ENCODE data around the gene MDK. TPM values are rescaled to one million over a fixed set of nuclear protein-coding genes. Genes with fewer than 3 reads are reported as not detected.

MDK gene
- total RNA-seq, 1 donor from 2014 or later: 2,040 TPM

DNA sequence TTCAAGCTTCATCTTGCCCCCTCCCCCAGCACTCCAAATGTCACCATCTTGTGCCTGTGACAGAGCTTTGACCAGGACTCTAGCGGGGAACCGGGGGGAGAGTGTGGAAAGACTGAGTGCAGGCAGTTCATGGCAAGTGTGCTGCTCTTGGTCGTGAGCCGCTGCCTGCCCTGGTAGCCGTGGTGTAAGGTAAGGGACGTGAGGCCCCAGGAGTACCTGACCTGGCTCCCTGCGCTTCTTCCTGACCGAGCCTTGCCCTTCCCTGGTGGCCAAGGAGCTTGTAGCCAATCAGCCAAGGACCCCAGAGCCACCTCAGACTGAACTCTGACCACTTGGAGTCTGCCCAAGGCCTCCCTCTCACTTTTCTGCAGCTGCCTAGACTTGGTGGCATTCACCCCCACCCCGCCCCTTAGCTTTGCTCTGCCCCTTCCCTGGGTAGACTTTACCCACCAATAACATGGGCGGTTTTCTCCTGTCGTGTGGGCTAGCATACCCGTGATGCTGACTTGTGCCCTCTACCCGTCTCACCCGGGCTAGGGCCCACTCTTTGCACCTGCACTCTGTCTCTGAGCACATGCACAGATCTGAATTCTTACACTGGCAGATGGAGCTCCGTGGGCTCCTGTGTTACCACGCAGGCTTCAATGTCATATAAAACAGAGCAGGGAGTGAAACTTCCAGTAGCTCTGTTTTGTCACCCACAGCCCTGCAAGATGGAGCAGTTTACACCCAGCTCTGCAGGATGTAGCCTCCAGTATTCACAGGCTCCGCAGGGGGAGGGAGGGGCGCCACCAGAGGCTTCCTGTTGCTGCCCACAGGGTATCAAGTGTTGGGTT lies 32.7 kb upstream of the MDK start:
- Mint-ChIP-seq H3K36me3 (ENCODE audit: insufficient read depth) (no peaks in the 10 kb centered on the region), H3K4me1 (ENCODE audit: low read depth) (peaks cover 23% of the 10 kb centered on the region), H3K27ac (peak overlapping the region; percentile 71)

DNA sequence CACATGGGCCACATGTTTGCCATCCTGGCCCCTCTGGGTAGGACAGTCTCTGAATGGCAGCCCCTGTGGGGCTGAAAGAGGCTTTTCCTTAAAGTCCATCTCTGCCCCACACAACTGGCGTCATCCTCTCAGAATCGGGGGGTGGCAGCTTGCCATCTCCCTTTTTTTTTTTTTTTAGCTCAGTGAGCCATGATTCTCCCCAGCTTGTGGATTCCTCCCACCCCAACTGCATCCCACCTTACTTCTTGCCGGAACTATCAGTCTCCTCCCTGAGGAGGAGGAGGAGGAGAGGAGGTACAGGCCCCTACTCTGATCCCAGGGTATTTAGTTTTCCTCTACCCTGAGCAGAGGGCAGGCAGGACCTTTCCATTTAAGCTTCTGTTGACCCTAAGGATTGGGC lies 30.8 kb upstream of the MDK start:
- peaks cover 11% of the 10 kb centered on the region for H3K27me3 Mint-ChIP-seq
- peaks cover 22% of the 10 kb centered on the region for H3K4me1 Mint-ChIP-seq (ENCODE audit: low read depth)
- TF ChIP-seq, protein P1, sequence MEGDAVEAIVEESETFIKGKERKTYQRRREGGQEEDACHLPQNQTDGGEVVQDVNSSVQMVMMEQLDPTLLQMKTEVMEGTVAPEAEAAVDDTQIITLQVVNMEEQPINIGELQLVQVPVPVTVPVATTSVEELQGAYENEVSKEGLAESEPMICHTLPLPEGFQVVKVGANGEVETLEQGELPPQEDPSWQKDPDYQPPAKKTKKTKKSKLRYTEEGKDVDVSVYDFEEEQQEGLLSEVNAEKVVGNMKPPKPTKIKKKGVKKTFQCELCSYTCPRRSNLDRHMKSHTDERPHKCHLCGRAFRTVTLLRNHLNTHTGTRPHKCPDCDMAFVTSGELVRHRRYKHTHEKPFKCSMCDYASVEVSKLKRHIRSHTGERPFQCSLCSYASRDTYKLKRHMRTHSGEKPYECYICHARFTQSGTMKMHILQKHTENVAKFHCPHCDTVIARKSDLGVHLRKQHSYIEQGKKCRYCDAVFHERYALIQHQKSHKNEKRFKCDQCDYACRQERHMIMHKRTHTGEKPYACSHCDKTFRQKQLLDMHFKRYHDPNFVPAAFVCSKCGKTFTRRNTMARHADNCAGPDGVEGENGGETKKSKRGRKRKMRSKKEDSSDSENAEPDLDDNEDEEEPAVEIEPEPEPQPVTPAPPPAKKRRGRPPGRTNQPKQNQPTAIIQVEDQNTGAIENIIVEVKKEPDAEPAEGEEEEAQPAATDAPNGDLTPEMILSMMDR (IDR thresholded peaks at IDR 0.05; ENCODE audit: unreplicated experiment): no peak
- no peak overlapping the region for H3K27ac Mint-ChIP-seq
- no peaks in the 10 kb centered on the region for H3K9me3 Mint-ChIP-seq (ENCODE audit: low read depth)
- H3K4me3 Mint-ChIP-seq (ENCODE audit: low read depth): no peak overlapping the region
- no peaks in the 10 kb centered on the region for H3K36me3 Mint-ChIP-seq (ENCODE audit: insufficient read depth)
- DNase-seq (ENCODE audit: low spot score, unreplicated experiment): no peak

More for the DNA sequence above, 32.7 kb upstream of the MDK start:
- TF ChIP-seq, protein P1 (IDR thresholded peaks at IDR 0.05; ENCODE audit: unreplicated experiment): no peak
- no peak for DNase-seq (ENCODE audit: low spot score, unreplicated experiment)
- Mint-ChIP-seq H3K4me3 (ENCODE audit: low read depth) (peak overlapping the region; percentile 77), H3K9me3 (ENCODE audit: low read depth) (no peaks in the 10 kb centered on the region), H3K27me3 (peaks cover 21% of the 10 kb centered on the region)

DNA sequence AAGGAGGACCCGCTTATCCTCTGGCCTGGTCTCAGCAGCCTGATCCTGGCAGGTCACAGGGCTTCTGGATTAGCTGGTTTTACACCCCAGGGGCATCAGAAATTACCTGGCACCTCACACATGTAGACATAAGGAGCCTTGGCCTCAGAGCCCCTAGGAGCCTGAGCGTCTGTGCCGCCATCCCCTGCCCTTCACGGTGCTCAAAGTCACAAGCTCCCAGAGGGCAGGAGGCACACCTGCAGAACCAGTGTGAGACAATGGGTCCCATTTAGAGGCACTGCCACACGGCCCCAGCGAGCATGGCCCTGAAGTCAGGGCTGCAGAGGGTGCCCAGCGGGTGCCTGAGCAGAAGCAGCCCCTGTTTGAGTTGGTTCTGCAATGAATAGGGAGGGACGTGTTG lies 30.3 kb upstream of the MDK start:
- H3K4me3 Mint-ChIP-seq (ENCODE audit: low read depth): no peak overlapping the region
- H3K27me3 Mint-ChIP-seq: peaks cover 8% of the 10 kb centered on the region
- H3K4me1 Mint-ChIP-seq (ENCODE audit: low read depth): peaks cover 22% of the 10 kb centered on the region
- no peak for DNase-seq (ENCODE audit: low spot score, unreplicated experiment)
- no peaks in the 10 kb centered on the region for H3K9me3 Mint-ChIP-seq (ENCODE audit: low read depth)
- no peaks in the 10 kb centered on the region for H3K36me3 Mint-ChIP-seq (ENCODE audit: insufficient read depth)
- TF ChIP-seq, protein P1 (IDR thresholded peaks at IDR 0.05; ENCODE audit: unreplicated experiment): no peak
- no peak overlapping the region for H3K27ac Mint-ChIP-seq

DNA sequence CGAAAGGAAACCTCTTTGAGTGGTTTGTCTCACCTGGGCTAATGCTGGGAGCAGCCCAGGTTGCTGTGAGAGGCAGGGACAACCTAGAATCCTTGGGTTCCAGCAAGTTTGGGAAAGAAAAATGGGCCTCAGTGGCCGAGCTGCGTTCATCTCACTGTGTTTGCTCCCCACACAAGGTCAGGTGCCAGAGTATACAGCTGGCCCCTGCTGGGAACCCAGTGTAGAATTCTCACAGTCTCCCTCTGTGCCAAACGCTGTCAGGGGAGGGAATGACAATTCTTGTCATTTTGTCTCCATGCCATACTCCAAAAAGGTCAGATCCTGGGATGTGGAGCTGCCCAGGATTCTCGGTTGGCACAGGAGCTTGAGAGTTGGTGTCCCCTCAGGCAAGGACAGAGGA lies 29.9 kb upstream of the MDK start:
- TF ChIP-seq, protein P1 (IDR thresholded peaks at IDR 0.05; ENCODE audit: unreplicated experiment): no peak
- peaks cover 22% of the 10 kb centered on the region for H3K4me1 Mint-ChIP-seq (ENCODE audit: low read depth)
- no peak overlapping the region for H3K27ac Mint-ChIP-seq
- no peaks in the 10 kb centered on the region for H3K9me3 Mint-ChIP-seq (ENCODE audit: low read depth)
- H3K27me3 Mint-ChIP-seq: peaks cover 4% of the 10 kb centered on the region
- H3K36me3 Mint-ChIP-seq (ENCODE audit: insufficient read depth): no peaks in the 10 kb centered on the region
- no peak overlapping the region for H3K4me3 Mint-ChIP-seq (ENCODE audit: low read depth)
- DNase-seq (ENCODE audit: low spot score, unreplicated experiment): no peak

- Mint-ChIP-seq H3K27me3 (no peaks in the 10 kb centered on the region), H3K9me3 (ENCODE audit: low read depth) (no peaks in the 10 kb centered on the region), H3K4me3 (ENCODE audit: low read depth) (no peak overlapping the region), H3K36me3 (ENCODE audit: insufficient read depth) (no peaks in the 10 kb centered on the region), H3K27ac (peak overlapping the region; percentile 88), H3K4me1 (ENCODE audit: low read depth) (peaks cover 24% of the 10 kb centered on the region)
- TF ChIP-seq, protein P1 (IDR thresholded peaks at IDR 0.05; ENCODE audit: unreplicated experiment): peak; percentile 79
- peak; percentile 55 for DNase-seq (ENCODE audit: low spot score, unreplicated experiment)
Observed at GRCh38 chr11:46352063-46352841, 29.2 kb upstream of the MDK start.

All from progenitor cell of endocrine pancreas (in vitro differentiated cells).